GM12878 (cell line): ENCODE measurements around the gene TRAF2. TPM values are rescaled to one million over a fixed set of nuclear protein-coding genes. Genes with fewer than 3 reads are reported as not detected.

Source experiments
- ATAC-seq: fragments of 200-7000 bp; cut with Tn5 transposase; 3 replicates; pipeline ENCODE4 v1.9.1; 2020; ENCODE audit warnings: mild to moderate bottlenecking, moderate library complexity
- BruUV-seq: library from RNA; stranded (reverse); fragments of 400-500 nt; replicated peaks from 2 replicates; lab custom pipeline; 2021; lab: Mats Ljungman, UMichigan
- CTCF ChIA-PET: fragments of 300-600 bp; sonication (Branson Sonifier 250); formaldehyde crosslinking; extraction: SDS; loops from one replicate; lab custom pipeline; 2021; ENCODE audit warnings: inconsistent platforms; lab: Yijun Ruan, JAX
- POLR2A ChIA-PET: fragments of 350-600 bp; formaldehyde crosslinking; extraction: SDS; loops from one replicate; lab custom pipeline; 2021; ENCODE audit warnings: inconsistent platforms; lab: Charles Lee
- RAD21 ChIA-PET: fragments of 300-600 bp; sonication (Branson Sonifier 250); formaldehyde crosslinking; loops from one replicate; lab custom pipeline; 2023; ENCODE audit warnings: antibody characterized with exemption; ENCODE audit not compliant: unreplicated experiment; lab: Charles Lee
- SMC1A ChIA-PET: fragments of 300-600 bp; sonication (Branson Sonifier 250); formaldehyde crosslinking; loops from one replicate; lab custom pipeline; 2023; ENCODE audit not compliant: unreplicated experiment, uncharacterized antibody; lab: Charles Lee
- DNase-seq: peaks from one replicate; pipeline ENCODE4 v3.0.0-alpha.2; 2011; ENCODE audit warnings: low read depth, low spot score
- FAIRE-seq: peaks from 3 replicates; lab custom pipeline; 2011; peaks lifted over from hg19 to GRCh38; lab: Jason Lieb, UNC
- H2AFZ ChIP-seq: 2 replicates; pipeline ENCODE4 v1.6.0; 2011; ENCODE audit warnings: low read depth, low read length, control low read depth; ENCODE audit not compliant: control insufficient read depth
- H3K27ac ChIP-seq: 2 replicates; pipeline ENCODE4 v1.5.1; 2011; ENCODE audit warnings: control low read depth; ENCODE audit not compliant: control insufficient read depth, insufficient read depth
- H3K27me3 ChIP-seq, 2 experiments: replicated peaks in 1 of 2; 2 replicates each; pipeline versions ENCODE4 v1.6.0 to v1.6.1; 2011; ENCODE audit warnings: low read length in 1 of 2; ENCODE audit not compliant: control insufficient read depth in 2 of 2, insufficient read depth in 2 of 2
- H3K36me3 ChIP-seq, 2 experiments: 2 replicates each; pipeline ENCODE4 v1.5.1; 2011; ENCODE audit warnings: low read length in 1 of 2; ENCODE audit not compliant: control insufficient read depth in 2 of 2, insufficient read depth in 2 of 2
- H3K4me1 ChIP-seq: 2 replicates; pipeline ENCODE4 v1.6.1; 2011; ENCODE audit warnings: mild to moderate bottlenecking, low read length, moderate library complexity, mixed read lengths; ENCODE audit not compliant: control insufficient read depth, insufficient read depth
- H3K4me2 ChIP-seq: 2 replicates; pipeline ENCODE4 v1.6.0; 2011; ENCODE audit warnings: control low read depth; ENCODE audit not compliant: control insufficient read depth, insufficient read depth
- H3K4me3 ChIP-seq: fragments of 200-600 bp; sonication (generic); 2 replicates; pipeline ENCODE4 v1.5.1; 2016
- H3K79me2 ChIP-seq: 2 replicates; pipeline ENCODE4 v1.6.0; 2011; ENCODE audit warnings: low read length; ENCODE audit not compliant: control insufficient read depth, insufficient read depth
- H3K9ac ChIP-seq: 2 replicates; pipeline ENCODE4 v1.8.0; 2011; ENCODE audit warnings: low read length, control low read depth, mixed read lengths; ENCODE audit not compliant: control insufficient read depth, insufficient read depth
- H3K9me3 ChIP-seq: replicated peaks from 3 replicates; pipeline ENCODE4 v1.5.1; 2011; ENCODE audit warnings: mild to moderate bottlenecking, low read length; ENCODE audit not compliant: control insufficient read depth, insufficient read depth
- H4K20me1 ChIP-seq: 2 replicates; pipeline ENCODE4 v1.6.0; 2011; ENCODE audit not compliant: control insufficient read depth, insufficient read depth
- ASH2L ChIP-seq: fragments of 300-600, 200-600 bp; sonication (generic); IDR thresholded peaks from 2 replicates; pipeline ENCODE4 v1.6.1; 2017; ENCODE audit warnings: low read depth, mild to moderate bottlenecking, borderline replicate concordance
- CHD1 ChIP-seq: IDR thresholded peaks from 2 replicates; pipeline ENCODE4 v1.6.1; 2012; ENCODE audit warnings: low read depth, low read length, improper control_type of control experiment
- CHD2 ChIP-seq: IDR thresholded peaks from 2 replicates; pipeline ENCODE4 v1.6.1; 2011; ENCODE audit warnings: low read depth, low read length, improper control_type of control experiment, borderline replicate concordance
- DPF2 ChIP-seq: fragments of 450-650 bp; IDR thresholded peaks from 2 replicates; pipeline ENCODE4 v1.6.1; 2017; ENCODE audit warnings: mild to moderate bottlenecking
- EP300 ChIP-seq, 2 experiments: fragments of 150-350 bp in 1 of 2; IDR thresholded peaks; 2 replicates each; pipeline ENCODE4 v1.6.1; 2011 to 2012; ENCODE audit warnings: low read depth in 2 of 2, low read length in 2 of 2, borderline replicate concordance in 1 of 2, improper control_type of control experiment in 1 of 2, inconsistent platforms in 1 of 2; ENCODE audit not compliant: control insufficient read depth in 1 of 2
- FOXK2 ChIP-seq: fragments of 450-650 bp; IDR thresholded peaks from 2 replicates; pipeline ENCODE4 v1.6.1; 2017; ENCODE audit warnings: mild to moderate bottlenecking, moderate library complexity
- NBN ChIP-seq: fragments of 450-650 bp; IDR thresholded peaks from 2 replicates; pipeline ENCODE4 v1.6.1; 2016
- NFIC ChIP-seq: IDR thresholded peaks from 2 replicates; pipeline ENCODE4 v1.6.1; 2012; ENCODE audit warnings: low read depth, mild to moderate bottlenecking, inconsistent platforms, low read length, moderate library complexity
- RCOR1 ChIP-seq: conservative IDR thresholded peaks from 2 replicates; pipeline ENCODE4 v1.6.1; 2012; ENCODE audit warnings: low read depth, low read length, improper control_type of control experiment
- SREBF1 ChIP-seq: IDR thresholded peaks from 2 replicates; pipeline ENCODE4 v1.6.1; 2012; ENCODE audit warnings: mild to moderate bottlenecking, low read length
- TAF1 ChIP-seq: IDR thresholded peaks from 2 replicates; pipeline ENCODE4 v1.6.1; 2011; ENCODE audit warnings: mild to moderate bottlenecking, low read depth, low read length, borderline replicate concordance
- TBL1XR1 ChIP-seq: IDR thresholded peaks from 2 replicates; pipeline ENCODE4 v1.6.1; 2012; ENCODE audit warnings: low read depth, low read length, improper control_type of control experiment
- TCF12 ChIP-seq: IDR thresholded peaks from 2 replicates; pipeline ENCODE4 v1.6.1; 2011; ENCODE audit warnings: low read depth, mild to moderate bottlenecking, low read length
- ZNF622 ChIP-seq: fragments of 450-650 bp; IDR thresholded peaks from 2 replicates; pipeline ENCODE4 v1.6.1; 2017; ENCODE audit warnings: mild to moderate bottlenecking, inconsistent platforms
- WGBS: methylation state at CpG from one replicate; pipeline ENCODE4 v1.1.6; 2016; ENCODE audit warnings: low lambda C conversion rate; ENCODE audit not compliant: insufficient replicate concordance, insufficient coverage; ENCODE audit errors: missing lambda C conversion rate; 5-methylcytosine and 5-hydroxymethylcytosine counted together
- in situ Hi-C: fragments of 300-500 bp; cut with MboI; formaldehyde crosslinking; loops from 9 replicates; pipeline ENCODE4 v1.14.3; 2018; ENCODE audit warnings: mixed read lengths
- intact Hi-C: fragments of 100-400 bp; cut with micrococcal nuclease; formaldehyde crosslinking; loops from one replicate; pipeline ENCODE4 v1.14.2; 2022; ENCODE audit not compliant: unreplicated experiment
- polyA plus RNA-seq, 11 experiments: library from polyadenylated mRNA; depleted of rRNA in 4 of 11; unstranded in 6 of 11; stranded (reverse) in 5 of 11; fragments of >200 nt; fragmentation: Nextera tagmentation in 4 of 11; fragmentation: Illumina TruSeq in 1 of 11; extraction: Ambion mirVana in 4 of 11; extraction: Trizol in 1 of 11; gene quantifications; 1 replicate in 1 of 11; 2 replicates in 10 of 11; pipeline versions ENCODE4 v1.2.1 to v1.2.3, GENCODE V29; 2011 to 2016; ENCODE audit warnings: inconsistent platforms in 2 of 11, missing spikeins in 2 of 11, low read depth in 1 of 11
- total RNA-seq, 4 experiments: library from RNA; depleted of rRNA in 3 of 4; stranded (reverse); fragments of >200 nt in 3 of 4; fragmentation: Illumina TruSeq in 1 of 4; extraction: Trizol in 1 of 4; gene quantifications; 2 replicates each; pipeline versions ENCODE4 v1.2.1 to v1.2.3, GENCODE V29; 2013 to 2021
- TF ChIP-seq, protein P1 (sequence below): fragments of 450-650 bp; IDR thresholded peaks from 2 replicates; pipeline ENCODE4 v1.6.1; 2016; ENCODE audit warnings: mild to moderate bottlenecking, moderate library complexity, borderline replicate concordance

TRAF2 gene
- total and polyA plus RNA-seq, 10 of the 15 experiments (the other 5 are each of a cell fraction or from before 2014, with no cell fraction given) = 0.34 to 39.5 (median 18.7) TPM

DNA sequence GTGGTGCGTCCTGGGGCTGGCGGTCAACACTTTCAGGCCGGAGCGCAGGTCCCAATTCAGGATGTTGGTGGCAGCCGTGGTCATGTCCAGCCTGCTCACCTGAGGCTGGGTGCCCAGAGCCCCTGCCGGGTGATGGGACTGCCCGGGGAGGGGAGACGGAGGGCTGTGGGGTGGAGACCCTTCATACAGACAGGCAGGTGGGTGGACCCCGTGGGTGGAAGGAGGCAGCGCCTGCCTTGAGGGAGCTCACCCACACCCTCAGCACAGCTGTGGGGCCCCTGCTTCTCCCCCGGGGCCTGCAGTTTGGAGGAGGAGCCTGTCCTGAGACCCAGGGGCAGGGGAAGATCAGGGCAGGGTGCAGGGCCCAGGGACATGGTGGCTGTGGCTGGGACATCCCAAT, 84.0 kb downstream of the TRAF2 start:
- no peak for FAIRE-seq
- no peak overlapping the region for H3K27ac ChIP-seq
- no TSS peak for BruUV-seq
- H3K4me1 ChIP-seq = peaks cover 7% of the 10 kb centered on the region
- no peak overlapping the region for H3K9ac ChIP-seq
- RAD21 ChIA-PET = no interaction called here
- no peaks in the 10 kb centered on the region for H3K36me3 ChIP-seq
- POLR2A ChIA-PET = no interaction called here
- no peak overlapping the region for H2AFZ ChIP-seq
- SMC1A ChIA-PET = no interaction called here
- no peaks in the 10 kb centered on the region for H4K20me1 ChIP-seq
- TF ChIP-seq EP300 (IDR thresholded peaks at IDR 0.05; ENCODE audit: borderline replicate concordance in 1 of 2, control insufficient read depth in 1 of 2, low read depth in 2 of 2, low read length in 2 of 2) (no peak), CHD1 (no peak)
- TF ChIP-seq, all 136 proteins: peak for 0
- H3K9me3 ChIP-seq = no peaks in the 10 kb centered on the region
- in situ Hi-C loops = no loop called here
- H3K4me3 ChIP-seq = no peak overlapping the region
- intact Hi-C loops = no loop called here
- DNase-seq (no peak), ATAC-seq (no peak; the same call in 2 of the 3 replicates)
- H3K27me3 ChIP-seq = no peaks in the 10 kb centered on the region
- CTCF ChIA-PET = interaction anchor here (0.8 to 2.0 kb wide), 2 partner anchors 23 to 59 kb away, joined by 3 to 5 read pairs; no protein-coding TSS in a partner anchor
- no peak overlapping the region for H3K4me2 ChIP-seq
- WGBS = 22% methylated on average over 11 of the region's 11 CpGs
- no peaks in the 10 kb centered on the region for H3K79me2 ChIP-seq

DNA sequence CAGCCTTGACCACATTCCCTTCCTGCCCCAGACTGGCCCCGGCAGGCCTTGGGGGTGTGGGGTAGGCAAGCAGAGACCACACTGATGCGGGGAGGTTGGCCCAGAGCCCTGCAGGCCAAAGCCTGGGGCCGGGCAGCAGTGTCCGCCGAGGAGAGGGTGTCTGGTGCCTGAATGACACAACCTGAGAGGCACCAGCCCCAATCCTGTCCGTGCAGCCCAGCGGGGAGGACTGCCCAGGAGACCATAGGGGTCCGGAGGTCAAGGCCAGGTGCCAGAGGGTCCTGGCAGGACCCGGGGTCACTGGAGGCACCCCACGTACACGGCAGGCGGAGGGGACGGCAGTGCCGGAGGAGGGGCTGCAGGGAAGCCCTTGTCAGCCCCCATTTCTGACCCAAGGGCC, 85.4 kb downstream of the TRAF2 start:
- in situ Hi-C loops (no loop called here), intact Hi-C loops (no loop called here)
- Histone ChIP-seq H3K27me3 (no peaks in the 10 kb centered on the region; a peak in 1 of 4 replicates), H3K79me2 (no peaks in the 10 kb centered on the region), H3K27ac (no peak overlapping the region), H3K36me3 (no peaks in the 10 kb centered on the region), H3K9ac (no peak overlapping the region), H3K9me3 (no peaks in the 10 kb centered on the region), H2AFZ (no peak overlapping the region), H3K4me3 (no peak overlapping the region), H3K4me1 (no peaks in the 10 kb centered on the region), H3K4me2 (no peak overlapping the region), H4K20me1 (no peaks in the 10 kb centered on the region)
- ATAC-seq = no peak
- no TSS peak for BruUV-seq
- WGBS = 15% methylated on average over 14 of the region's 14 CpGs
- no peak for FAIRE-seq
- CTCF ChIA-PET = interaction anchor here (2.0 kb wide), 1 partner anchor 58 kb away, joined by 5 read pairs; no protein-coding TSS in a partner anchor
- RAD21 ChIA-PET = no interaction called here
- DNase-seq = no peak
- SMC1A ChIA-PET = no interaction called here
- POLR2A ChIA-PET = no interaction called here
- TF ChIP-seq NFIC (no peak), CHD2 (no peak), TAF1 (no peak), TBL1XR1 (no peak), RCOR1 (no peak), DPF2 (no peak), TCF12 (no peak), FOXK2 (no peak), ASH2L (no peak), ZNF622 (no peak), SREBF1 (no peak), NBN (no peak)
- TF ChIP-seq, protein P1, sequence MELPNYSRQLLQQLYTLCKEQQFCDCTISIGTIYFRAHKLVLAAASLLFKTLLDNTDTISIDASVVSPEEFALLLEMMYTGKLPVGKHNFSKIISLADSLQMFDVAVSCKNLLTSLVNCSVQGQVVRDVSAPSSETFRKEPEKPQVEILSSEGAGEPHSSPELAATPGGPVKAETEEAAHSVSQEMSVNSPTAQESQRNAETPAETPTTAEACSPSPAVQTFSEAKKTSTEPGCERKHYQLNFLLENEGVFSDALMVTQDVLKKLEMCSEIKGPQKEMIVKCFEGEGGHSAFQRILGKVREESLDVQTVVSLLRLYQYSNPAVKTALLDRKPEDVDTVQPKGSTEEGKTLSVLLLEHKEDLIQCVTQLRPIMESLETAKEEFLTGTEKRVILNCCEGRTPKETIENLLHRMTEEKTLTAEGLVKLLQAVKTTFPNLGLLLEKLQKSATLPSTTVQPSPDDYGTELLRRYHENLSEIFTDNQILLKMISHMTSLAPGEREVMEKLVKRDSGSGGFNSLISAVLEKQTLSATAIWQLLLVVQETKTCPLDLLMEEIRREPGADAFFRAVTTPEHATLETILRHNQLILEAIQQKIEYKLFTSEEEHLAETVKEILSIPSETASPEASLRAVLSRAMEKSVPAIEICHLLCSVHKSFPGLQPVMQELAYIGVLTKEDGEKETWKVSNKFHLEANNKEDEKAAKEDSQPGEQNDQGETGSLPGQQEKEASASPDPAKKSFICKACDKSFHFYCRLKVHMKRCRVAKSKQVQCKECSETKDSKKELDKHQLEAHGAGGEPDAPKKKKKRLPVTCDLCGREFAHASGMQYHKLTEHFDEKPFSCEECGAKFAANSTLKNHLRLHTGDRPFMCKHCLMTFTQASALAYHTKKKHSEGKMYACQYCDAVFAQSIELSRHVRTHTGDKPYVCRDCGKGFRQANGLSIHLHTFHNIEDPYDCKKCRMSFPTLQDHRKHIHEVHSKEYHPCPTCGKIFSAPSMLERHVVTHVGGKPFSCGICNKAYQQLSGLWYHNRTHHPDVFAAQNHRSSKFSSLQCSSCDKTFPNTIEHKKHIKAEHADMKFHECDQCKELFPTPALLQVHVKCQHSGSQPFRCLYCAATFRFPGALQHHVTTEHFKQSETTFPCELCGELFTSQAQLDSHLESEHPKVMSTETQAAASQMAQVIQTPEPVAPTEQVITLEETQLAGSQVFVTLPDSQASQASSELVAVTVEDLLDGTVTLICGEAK = no peak
